ENCODE results near the gene MTHFD1L.

DNA sequence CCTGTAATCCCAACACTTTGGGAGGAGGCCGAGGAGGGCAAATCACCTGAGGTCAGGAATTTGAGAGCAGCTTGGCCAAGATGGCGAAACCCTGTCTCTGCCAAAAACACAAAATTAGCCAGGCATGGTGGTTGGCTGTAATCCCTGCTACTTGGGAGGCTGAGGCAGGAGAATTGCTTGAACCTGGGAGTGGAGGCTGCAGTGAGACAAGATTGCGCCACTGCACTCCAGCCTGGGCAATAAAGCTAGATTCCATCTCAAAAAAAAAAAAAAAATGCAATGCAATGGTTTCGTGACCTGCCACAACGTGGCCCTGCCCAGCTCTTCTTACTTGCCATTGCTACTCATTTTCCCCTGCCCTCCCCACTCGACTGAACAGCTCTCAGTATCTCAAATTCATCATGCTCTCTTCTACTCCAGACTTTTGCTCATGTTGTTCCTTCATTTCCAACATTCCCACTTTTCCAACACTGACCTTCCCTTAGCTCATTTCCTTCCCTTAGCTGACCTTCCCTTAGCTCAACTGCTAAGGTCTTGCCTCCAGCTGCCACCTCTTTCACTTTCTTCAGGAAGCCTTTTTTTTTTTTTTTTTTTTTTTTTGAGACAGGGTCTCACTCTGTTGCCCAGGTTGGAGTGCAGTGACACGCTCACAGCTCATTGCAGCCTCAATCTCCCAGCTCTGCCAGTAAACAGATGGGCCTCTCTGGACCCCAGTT, 2.1 kb upstream of the MTHFD1L start:
- TF ChIP-seq, protein P1, sequence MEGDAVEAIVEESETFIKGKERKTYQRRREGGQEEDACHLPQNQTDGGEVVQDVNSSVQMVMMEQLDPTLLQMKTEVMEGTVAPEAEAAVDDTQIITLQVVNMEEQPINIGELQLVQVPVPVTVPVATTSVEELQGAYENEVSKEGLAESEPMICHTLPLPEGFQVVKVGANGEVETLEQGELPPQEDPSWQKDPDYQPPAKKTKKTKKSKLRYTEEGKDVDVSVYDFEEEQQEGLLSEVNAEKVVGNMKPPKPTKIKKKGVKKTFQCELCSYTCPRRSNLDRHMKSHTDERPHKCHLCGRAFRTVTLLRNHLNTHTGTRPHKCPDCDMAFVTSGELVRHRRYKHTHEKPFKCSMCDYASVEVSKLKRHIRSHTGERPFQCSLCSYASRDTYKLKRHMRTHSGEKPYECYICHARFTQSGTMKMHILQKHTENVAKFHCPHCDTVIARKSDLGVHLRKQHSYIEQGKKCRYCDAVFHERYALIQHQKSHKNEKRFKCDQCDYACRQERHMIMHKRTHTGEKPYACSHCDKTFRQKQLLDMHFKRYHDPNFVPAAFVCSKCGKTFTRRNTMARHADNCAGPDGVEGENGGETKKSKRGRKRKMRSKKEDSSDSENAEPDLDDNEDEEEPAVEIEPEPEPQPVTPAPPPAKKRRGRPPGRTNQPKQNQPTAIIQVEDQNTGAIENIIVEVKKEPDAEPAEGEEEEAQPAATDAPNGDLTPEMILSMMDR (IDR thresholded peaks at IDR 0.05): no peak
- TF ChIP-seq POLR2A (IDR thresholded peaks at IDR 0.05): no peak

Measured in Peyer's patch (tissue), 4 donors.